Ovary (tissue), 9 donors: Measurements from ENCODE around the gene TRIM21. TPM values are rescaled to one million over a fixed set of nuclear protein-coding genes. Genes with fewer than 3 reads are reported as not detected.
"Not testable (repeated sequence)": the region's sequence is repeated elsewhere in the genome, so short reads cannot be mapped to it uniquely, and the experiment has no call there.

Source experiments
- DNase-seq, 5 donors: peaks; one replicate each; pipeline ENCODE4 v3.0.0-alpha.2; 2019 to 2020
- H3K27ac ChIP-seq, 2 donors: fragments of 200-600 bp; one replicate each; pipeline versions ENCODE4 v1.5.1 to v1.8.0; 2019 to 2022
- H3K27me3 ChIP-seq: fragments of 200-600 bp; one replicate; pipeline ENCODE4 v1.8.0; 2022
- H3K36me3 ChIP-seq: fragments of 200-600 bp; sonication (generic); one replicate; pipeline ENCODE4 v1.5.1; 2019
- H3K4me1 ChIP-seq: one replicate; pipeline ENCODE4 v1.8.1; 2013; ENCODE audit warnings: mild to moderate bottlenecking, moderate library complexity; ENCODE audit not compliant: insufficient read depth
- H3K4me3 ChIP-seq: fragments of 200-600 bp; sonication (generic); one replicate; pipeline ENCODE4 v1.5.1; 2017
- H3K9me3 ChIP-seq, 2 donors: fragments of 200-600 bp in 1 of 2; sonication (generic) in 1 of 2; one replicate each; pipeline versions ENCODE4 v1.5.1 to v1.8.1; 2013 to 2019; ENCODE audit warnings: mild to moderate bottlenecking in 1 of 2, moderate library complexity in 1 of 2
- CTCF ChIP-seq, 3 donors: fragments of 450-650 bp in 2 of 3; fragments of 200-600 bp in 1 of 3; IDR thresholded peaks; one replicate each; pipeline versions ENCODE4 v1.5.1 to v1.8.0; 2016 to 2022; ENCODE audit warnings: antibody characterized with exemption in 3 of 3, mild to moderate bottlenecking in 1 of 3
- EP300 ChIP-seq: sonication (generic); formaldehyde crosslinking; IDR thresholded peaks from one replicate; pipeline ENCODE4 v1.6.1; 2017; ENCODE audit warnings: antibody characterized with exemption
- POLR2A ChIP-seq: fragments of 450-650 bp; IDR thresholded peaks from one replicate; pipeline ENCODE4 v1.6.1; 2017; ENCODE audit warnings: antibody characterized with exemption, mild to moderate bottlenecking, moderate library complexity
- WGBS, 3 donors: extraction: QIAGEN DNeasy Blood & Tissue Kit in 1 of 3; methylation state at CpG; one replicate each; pipeline versions ENCODE4 v1.1.5 to v1.1.7; 2013 to 2017; 5-methylcytosine and 5-hydroxymethylcytosine counted together
- intact Hi-C, 4 donors: fragments of 100-400 bp; cut with DNase I; formaldehyde crosslinking; loops; one replicate each; pipeline versions ENCODE4 v1.11.0 to v1.15.1; 2022 to 2023
- polyA plus RNA-seq, 2 donors: library from polyadenylated mRNA; stranded (reverse); fragments of 200-250 nt in 1 of 2; fragments of 350-450 nt in 1 of 2; fragmentation: Illumina TruSeq in 1 of 2; extraction: RNeasy Lipid Tissue Mini Kit (QIAGEN cat#74804) in 1 of 2; gene quantifications; one replicate each; pipeline ENCODE4 v1.2.3, GENCODE V29; 2013 to 2014
- total RNA-seq, 7 donors: library from RNA; depleted of rRNA in 2 of 7; stranded (reverse); fragments of >200 nt in 2 of 7; fragmentation: NEBNext Ultra II Directional in 3 of 7; extraction: Animal tissue kit (Norgen Biotek cat#: 25700) in 3 of 7; gene quantifications; one replicate each; pipeline versions ENCODE4 v1.1.0 to v1.2.4, GENCODE V29; 2016 to 2023
- donor health status: DM: no; HTN: no; CAD: no; lungs with moderate emphysema.
- donor health status: DM: no; HTN: no; CAD: no.
- donor health status: Bipolar disorder and iron deficiency.
- donor health status: DM: yes; HTN: yes; CAD: no.
- donor health status: DM: no; HTN: no; CAD: no.
- donor health status: DM: yes; HTN: yes; CAD: no.

TRIM21 gene
- total and polyA plus RNA-seq, 9 donors = 13.2 to 51.9 (median 21.1) TPM

- 79 to 97% (median 92%) methylated on average over 4 of the region's 4 CpGs for WGBS, 3 donors
- intact Hi-C loops = no loop called here
- TF ChIP-seq EP300 (no peak), CTCF (IDR thresholded peaks at IDR 0.05) (no peak), POLR2A (no peak)
- DNase-seq = no peak
- no peaks in the 10 kb centered on the region for H3K27me3 ChIP-seq
- no peaks in the 10 kb centered on the region for H3K4me1 ChIP-seq
- H3K27ac ChIP-seq = no peak within 1 kb of the TSS
- no peaks in the 10 kb centered on the region for H3K9me3 ChIP-seq
- no peak within 1 kb of the TSS for H3K4me3 ChIP-seq
- no peaks in the 10 kb centered on the region for H3K36me3 ChIP-seq
Observed at GRCh38 chr11:4368286-4368685, 25.2 kb downstream of the TRIM21 start, which contains the start of gene OR52B4. Gene OR52B4, minus strand, starts transcription at chr11:4368386. Its CDS starts 91 bp downstream, at chr11:4368295.

GRCh38 chr11:4348142-4348541 lies 45.4 kb downstream of the TRIM21 start:
- DNase-seq, H3K4me1 ChIP-seq, H3K9me3 ChIP-seq, intact Hi-C loops, H3K27ac ChIP-seq, H3K27me3 ChIP-seq, H3K36me3 ChIP-seq, H3K4me3 ChIP-seq: not testable (repeated sequence)
- WGBS, 3 donors = 83 to 100% methylated on average over 1 of the region's 5 CpGs; no CpG with 5 or more reads in 1 of the 3 donors

GRCh38 chr11:4345366-4345765 lies 48.1 kb downstream of the TRIM21 start:
- intact Hi-C loops, H3K27ac ChIP-seq: not testable (repeated sequence)
- WGBS, 3 donors = 62 to 74% (median 68%) methylated on average over 2 of the region's 2 CpGs

More at GRCh38 chr11:4345366-4345765, 48.1 kb downstream of the TRIM21 start:
- not testable (repeated sequence) for H3K27me3 ChIP-seq, H3K4me3 ChIP-seq, H3K9me3 ChIP-seq, H3K36me3 ChIP-seq, DNase-seq, H3K4me1 ChIP-seq

Other genes starting within 250 kb of the TRIM21 start
- gene OR52B4, start 25.3 kb downstream of the TRIM21 start, total RNA-seq = under 1 TPM in 1 of 7 donors, not detected in 6; 0.30 TPM
- gene OR52B4, start 25.3 kb downstream of the TRIM21 start, polyA plus RNA-seq = not detected
- under 1 TPM in 3 of 7 donors, not detected in 4; 0.25 to 0.85 (median 0.74) TPM for gene OR52K2, start 55.6 kb upstream of the TRIM21 start, total RNA-seq
- not detected for gene OR52K2, start 55.6 kb upstream of the TRIM21 start, polyA plus RNA-seq
- gene OR52K1, start 88.9 kb upstream of the TRIM21 start, total RNA-seq = under 1 TPM in 6 of 7 donors, not detected in 1; 0.20 to 0.37 (median 0.34) TPM
- gene OR52K1, start 88.9 kb upstream of the TRIM21 start, polyA plus RNA-seq = under 1 TPM; 0.05 to 0.07 TPM
- gene OR52M1, start 151.5 kb upstream of the TRIM21 start, total RNA-seq = not detected
- not detected for gene OR52M1, start 151.5 kb upstream of the TRIM21 start, polyA plus RNA-seq
- not detected for gene OR52I2, start 188.0 kb upstream of the TRIM21 start, total RNA-seq
- not detected for gene OR52I2, start 188.0 kb upstream of the TRIM21 start, polyA plus RNA-seq
- not detected for gene OR52I1, start 200.3 kb upstream of the TRIM21 start, total RNA-seq
- not detected for gene OR52I1, start 200.3 kb upstream of the TRIM21 start, polyA plus RNA-seq
- gene TRIM68, start 214.5 kb upstream of the TRIM21 start, total RNA-seq = 10 to 100 TPM; 13.2 to 18.7 (median 16.1) TPM
- 10 to 100 TPM; 14.1 to 19.9 TPM for gene TRIM68, start 214.5 kb upstream of the TRIM21 start, polyA plus RNA-seq
- gene OR51D1, start 243.8 kb upstream of the TRIM21 start, total RNA-seq = not detected
- not detected for gene OR51D1, start 243.8 kb upstream of the TRIM21 start, polyA plus RNA-seq